Memory B cell (primary cell): Measurements from ENCODE around the gene LGALS3BP.
A peak's percentile ranks its signal among the peaks of the same experiment; 100 is the strongest.

Source experiments
- ATAC-seq: fragments of 150-1000 bp; cut with Tn5 transposase; 2 replicates; pipeline ENCODE4 v1.10.0; 2021; ENCODE audit warnings: low read depth, mild to moderate bottlenecking, moderate library complexity
- DNase-seq, 2 donors: peaks; one replicate each; pipeline ENCODE4 v3.0.0; 2022; ENCODE audit warnings: low spot score in 2 of 2
- H3K27ac Mint-ChIP-seq: one replicate; pipeline ENCODE4 v1.8.0; 2022; ENCODE audit warnings: mild to moderate bottlenecking, moderate library complexity, mixed read lengths
- H3K27me3 Mint-ChIP-seq: one replicate; pipeline ENCODE4 v1.8.0; 2022; ENCODE audit warnings: mixed read lengths
- H3K36me3 Mint-ChIP-seq: one replicate; pipeline ENCODE4 v1.8.0; 2022; ENCODE audit warnings: mild to moderate bottlenecking, mixed read lengths
- H3K4me1 Mint-ChIP-seq: one replicate; pipeline ENCODE4 v1.8.0; 2022; ENCODE audit warnings: mixed read lengths
- H3K4me3 Mint-ChIP-seq: one replicate; pipeline ENCODE4 v1.8.0; 2022; ENCODE audit warnings: mild to moderate bottlenecking, moderate library complexity, mixed read lengths
- H3K9me3 Mint-ChIP-seq: one replicate; pipeline ENCODE4 v1.8.0; 2022; ENCODE audit warnings: mixed read lengths

Gene LGALS3BP

GRCh38 chr17:78924481-78925151 lies 55.1 kb downstream of the LGALS3BP start:
- DNase-seq (no peak), ATAC-seq (no peak)
- no peaks in the 10 kb centered on the region for H3K9me3 Mint-ChIP-seq
- H3K4me1 Mint-ChIP-seq, result peaks cover 6% of the 10 kb centered on the region
- peaks cover 8% of the 10 kb centered on the region for H3K27me3 Mint-ChIP-seq
- H3K36me3 Mint-ChIP-seq, result no peaks in the 10 kb centered on the region
- peak overlapping the region; percentile 88 for H3K4me3 Mint-ChIP-seq
- H3K27ac Mint-ChIP-seq, result no peak overlapping the region

- H3K9me3 Mint-ChIP-seq, result no peaks in the 10 kb centered on the region
- peak; percentile 88 for ATAC-seq
- H3K4me1 Mint-ChIP-seq, result peaks cover 6% of the 10 kb centered on the region
- peak overlapping the region; percentile 88 for H3K4me3 Mint-ChIP-seq
- peaks cover 6% of the 10 kb centered on the region for H3K27me3 Mint-ChIP-seq
- H3K27ac Mint-ChIP-seq, result peak overlapping the region; percentile 82
- peak; percentile 70 to 83 for DNase-seq
- H3K36me3 Mint-ChIP-seq, result no peaks in the 10 kb centered on the region
Measured at GRCh38 chr17:78923660-78924453, 55.9 kb downstream of the LGALS3BP start.

- Mint-ChIP-seq H3K9me3 (no peaks in the 10 kb centered on the region), H3K4me1 (peaks cover 9% of the 10 kb centered on the region), H3K27ac (peak overlapping the region; percentile 82), H3K36me3 (no peaks in the 10 kb centered on the region), H3K27me3 (peaks cover 4% of the 10 kb centered on the region), H3K4me3 (peak overlapping the region; percentile 88)
- ATAC-seq (no peak), DNase-seq (no peak)
Measured at GRCh38 chr17:78922816-78923498, 56.8 kb downstream of the LGALS3BP start.

DNA sequence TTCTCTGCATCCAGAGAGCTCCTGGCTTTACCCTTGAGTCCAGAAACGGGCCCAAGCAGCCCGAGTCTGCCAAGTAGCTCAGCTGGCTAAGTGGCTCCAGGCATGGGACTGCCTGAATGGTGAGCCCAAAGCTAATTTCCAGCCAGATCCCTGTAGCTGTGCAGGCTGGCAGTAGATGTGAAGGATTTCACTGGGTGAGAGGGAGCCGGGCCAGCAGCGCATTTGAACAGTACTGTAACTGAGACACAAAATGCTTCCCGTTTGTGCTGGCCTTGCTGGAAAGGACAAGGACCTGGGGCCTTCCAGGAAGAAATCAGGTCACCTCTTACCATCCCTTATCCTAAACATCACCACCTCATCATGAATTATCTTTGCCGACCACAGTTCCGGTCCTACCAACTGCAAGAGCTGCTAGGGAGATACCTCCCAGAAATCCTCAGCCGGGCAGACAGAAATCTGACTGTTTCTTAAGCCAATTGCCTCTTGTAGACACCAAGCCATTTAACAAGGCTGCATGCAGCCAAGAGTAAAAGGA lies 58.2 kb downstream of the LGALS3BP start:
- Mint-ChIP-seq H3K4me1 (peaks cover 13% of the 10 kb centered on the region), H3K27me3 (peaks cover 5% of the 10 kb centered on the region), H3K4me3 (no peak overlapping the region), H3K9me3 (no peaks in the 10 kb centered on the region), H3K36me3 (no peaks in the 10 kb centered on the region), H3K27ac (peak overlapping the region; percentile 60)
- ATAC-seq, result no peak
- DNase-seq, result no peak
